HepG2 (cell line): Measurements from ENCODE around the gene KANK4.

Experiments used
- SP1 ChIP-seq, 2 experiments: fragments of 450-650 bp in 1 of 2; sonication (generic) in 1 of 2; formaldehyde crosslinking in 1 of 2; IDR thresholded peaks; 2 replicates each; pipeline versions ENCODE4 v1.4.0 to v1.6.1; 2016 to 2020; ENCODE audit warnings: missing genetic modification reagents in 1 of 2
- ZBTB34 ChIP-seq: sonication (generic); formaldehyde crosslinking; IDR thresholded peaks from 2 replicates; pipeline ENCODE4 v1.8.0; 2022; ENCODE audit warnings: mild to moderate bottlenecking, missing genetic modification reagents
- ZMYM4 ChIP-seq: sonication (generic); formaldehyde crosslinking; IDR thresholded peaks from 2 replicates; pipeline ENCODE4 v1.8.1; 2023; ENCODE audit warnings: mild to moderate bottlenecking, missing genetic modification reagents
- ZNF10 ChIP-seq: sonication (generic); formaldehyde crosslinking; IDR thresholded peaks from 2 replicates; pipeline ENCODE4 v1.4.0; 2020; ENCODE audit warnings: mild to moderate bottlenecking, low read depth, missing genetic modification reagents, borderline replicate concordance
- ZNF280B ChIP-seq: sonication (generic); formaldehyde crosslinking; IDR thresholded peaks from 2 replicates; pipeline ENCODE4 v1.5.0; 2020; ENCODE audit warnings: missing genetic modification reagents, mild to moderate bottlenecking, borderline replicate concordance

GRCh38 chr1:62288224-62288623 is 31.0 kb downstream of the KANK4 start:
- no peak for TF ChIP-seq ZMYM4 (CRISPR knock-in tag)
- TF ChIP-seq ZBTB34 (CRISPR knock-in tag) = no peak
- TF ChIP-seq ZNF10 (CRISPR knock-in tag) = no peak
- TF ChIP-seq SP1 (IDR thresholded peaks at IDR 0.05) = no peak
- TF ChIP-seq SP1 (CRISPR knock-in tag; IDR thresholded peaks at IDR 0.05) = no peak
- TF ChIP-seq ZNF280B (CRISPR knock-in tag) = no peak
